GM23338 (cell line): ENCODE data around the gene FRMD4A.

Source experiments
- CREB1 ChIP-seq: fragments of 250-450 bp; sonication (Bioruptor Pico); IDR thresholded peaks from 2 replicates; pipeline ENCODE4 v1.5.0; 2020; ENCODE audit warnings: low read depth, mild to moderate bottlenecking, moderate library complexity
- EZH2 ChIP-seq: fragments of 200-600 bp; sonication (generic); IDR thresholded peaks from one replicate; pipeline ENCODE4 v1.8.0; 2017; ENCODE audit warnings: antibody characterized with exemption, mild to moderate bottlenecking, low read depth; ENCODE audit not compliant: unreplicated experiment
- EZH2phosphoT487 ChIP-seq: fragments of 200-600 bp; sonication (generic); IDR thresholded peaks from one replicate; pipeline ENCODE4 v1.8.1; 2018; ENCODE audit warnings: antibody characterized with exemption; ENCODE audit not compliant: unreplicated experiment
- NANOG ChIP-seq: IDR thresholded peaks from 2 replicates; pipeline ENCODE4 v1.6.1; 2016; ENCODE audit warnings: antibody characterized with exemption, borderline replicate concordance
- POLR2AphosphoS5 ChIP-seq: IDR thresholded peaks from 2 replicates; pipeline ENCODE4 v1.6.1; 2016; ENCODE audit warnings: antibody characterized with exemption, low read depth
- REST ChIP-seq: IDR thresholded peaks from one replicate; pipeline ENCODE4 v1.6.1; 2018; ENCODE audit warnings: antibody characterized with exemption; ENCODE audit not compliant: unreplicated experiment
- STAT1 ChIP-seq: IDR thresholded peaks from one replicate; pipeline ENCODE4 v1.6.1; 2016; ENCODE audit warnings: antibody characterized with exemption; ENCODE audit not compliant: unreplicated experiment
- ZNF114 ChIP-seq: fragments of 250-450 bp; sonication (Bioruptor Pico); IDR thresholded peaks from 2 replicates; pipeline ENCODE4 v1.5.0; 2020; ENCODE audit warnings: mild to moderate bottlenecking, moderate library complexity
- ZNF331 ChIP-seq: fragments of 250-450 bp; sonication (Bioruptor Pico); IDR thresholded peaks from 2 replicates; pipeline ENCODE4 v1.5.0; 2020; ENCODE audit warnings: low read depth, mild to moderate bottlenecking, moderate library complexity
- TF ChIP-seq, protein P1 (sequence below), 2 experiments: fragments of 200-600 bp in 1 of 2; sonication (generic) in 1 of 2; conservative IDR thresholded peaks; 2 replicates each; pipeline versions ENCODE4 v1.5.1 to v1.6.1; 2016 to 2017; ENCODE audit warnings: antibody characterized with exemption in 2 of 2, low read depth in 2 of 2, mild to moderate bottlenecking in 2 of 2, moderate library complexity in 1 of 2
- TF ChIP-seq, protein P2 (sequence below): fragments of 250-450 bp; sonication (Bioruptor Pico); IDR thresholded peaks from 2 replicates; pipeline ENCODE4 v1.5.0; 2020; ENCODE audit warnings: mild to moderate bottlenecking, moderate library complexity

GRCh38 chr10:14325325-14325955, 5.3 kb downstream of the FRMD4A start:
- TF ChIP-seq, protein P1, sequence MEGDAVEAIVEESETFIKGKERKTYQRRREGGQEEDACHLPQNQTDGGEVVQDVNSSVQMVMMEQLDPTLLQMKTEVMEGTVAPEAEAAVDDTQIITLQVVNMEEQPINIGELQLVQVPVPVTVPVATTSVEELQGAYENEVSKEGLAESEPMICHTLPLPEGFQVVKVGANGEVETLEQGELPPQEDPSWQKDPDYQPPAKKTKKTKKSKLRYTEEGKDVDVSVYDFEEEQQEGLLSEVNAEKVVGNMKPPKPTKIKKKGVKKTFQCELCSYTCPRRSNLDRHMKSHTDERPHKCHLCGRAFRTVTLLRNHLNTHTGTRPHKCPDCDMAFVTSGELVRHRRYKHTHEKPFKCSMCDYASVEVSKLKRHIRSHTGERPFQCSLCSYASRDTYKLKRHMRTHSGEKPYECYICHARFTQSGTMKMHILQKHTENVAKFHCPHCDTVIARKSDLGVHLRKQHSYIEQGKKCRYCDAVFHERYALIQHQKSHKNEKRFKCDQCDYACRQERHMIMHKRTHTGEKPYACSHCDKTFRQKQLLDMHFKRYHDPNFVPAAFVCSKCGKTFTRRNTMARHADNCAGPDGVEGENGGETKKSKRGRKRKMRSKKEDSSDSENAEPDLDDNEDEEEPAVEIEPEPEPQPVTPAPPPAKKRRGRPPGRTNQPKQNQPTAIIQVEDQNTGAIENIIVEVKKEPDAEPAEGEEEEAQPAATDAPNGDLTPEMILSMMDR (conservative IDR thresholded peaks at IDR 0.05; ENCODE audit: low read depth in 2 of 2): peak; percentile 89 to 96
- TF ChIP-seq EZH2: no peak
- TF ChIP-seq REST: no peak
- no peak for TF ChIP-seq CREB1
- TF ChIP-seq, protein P2, sequence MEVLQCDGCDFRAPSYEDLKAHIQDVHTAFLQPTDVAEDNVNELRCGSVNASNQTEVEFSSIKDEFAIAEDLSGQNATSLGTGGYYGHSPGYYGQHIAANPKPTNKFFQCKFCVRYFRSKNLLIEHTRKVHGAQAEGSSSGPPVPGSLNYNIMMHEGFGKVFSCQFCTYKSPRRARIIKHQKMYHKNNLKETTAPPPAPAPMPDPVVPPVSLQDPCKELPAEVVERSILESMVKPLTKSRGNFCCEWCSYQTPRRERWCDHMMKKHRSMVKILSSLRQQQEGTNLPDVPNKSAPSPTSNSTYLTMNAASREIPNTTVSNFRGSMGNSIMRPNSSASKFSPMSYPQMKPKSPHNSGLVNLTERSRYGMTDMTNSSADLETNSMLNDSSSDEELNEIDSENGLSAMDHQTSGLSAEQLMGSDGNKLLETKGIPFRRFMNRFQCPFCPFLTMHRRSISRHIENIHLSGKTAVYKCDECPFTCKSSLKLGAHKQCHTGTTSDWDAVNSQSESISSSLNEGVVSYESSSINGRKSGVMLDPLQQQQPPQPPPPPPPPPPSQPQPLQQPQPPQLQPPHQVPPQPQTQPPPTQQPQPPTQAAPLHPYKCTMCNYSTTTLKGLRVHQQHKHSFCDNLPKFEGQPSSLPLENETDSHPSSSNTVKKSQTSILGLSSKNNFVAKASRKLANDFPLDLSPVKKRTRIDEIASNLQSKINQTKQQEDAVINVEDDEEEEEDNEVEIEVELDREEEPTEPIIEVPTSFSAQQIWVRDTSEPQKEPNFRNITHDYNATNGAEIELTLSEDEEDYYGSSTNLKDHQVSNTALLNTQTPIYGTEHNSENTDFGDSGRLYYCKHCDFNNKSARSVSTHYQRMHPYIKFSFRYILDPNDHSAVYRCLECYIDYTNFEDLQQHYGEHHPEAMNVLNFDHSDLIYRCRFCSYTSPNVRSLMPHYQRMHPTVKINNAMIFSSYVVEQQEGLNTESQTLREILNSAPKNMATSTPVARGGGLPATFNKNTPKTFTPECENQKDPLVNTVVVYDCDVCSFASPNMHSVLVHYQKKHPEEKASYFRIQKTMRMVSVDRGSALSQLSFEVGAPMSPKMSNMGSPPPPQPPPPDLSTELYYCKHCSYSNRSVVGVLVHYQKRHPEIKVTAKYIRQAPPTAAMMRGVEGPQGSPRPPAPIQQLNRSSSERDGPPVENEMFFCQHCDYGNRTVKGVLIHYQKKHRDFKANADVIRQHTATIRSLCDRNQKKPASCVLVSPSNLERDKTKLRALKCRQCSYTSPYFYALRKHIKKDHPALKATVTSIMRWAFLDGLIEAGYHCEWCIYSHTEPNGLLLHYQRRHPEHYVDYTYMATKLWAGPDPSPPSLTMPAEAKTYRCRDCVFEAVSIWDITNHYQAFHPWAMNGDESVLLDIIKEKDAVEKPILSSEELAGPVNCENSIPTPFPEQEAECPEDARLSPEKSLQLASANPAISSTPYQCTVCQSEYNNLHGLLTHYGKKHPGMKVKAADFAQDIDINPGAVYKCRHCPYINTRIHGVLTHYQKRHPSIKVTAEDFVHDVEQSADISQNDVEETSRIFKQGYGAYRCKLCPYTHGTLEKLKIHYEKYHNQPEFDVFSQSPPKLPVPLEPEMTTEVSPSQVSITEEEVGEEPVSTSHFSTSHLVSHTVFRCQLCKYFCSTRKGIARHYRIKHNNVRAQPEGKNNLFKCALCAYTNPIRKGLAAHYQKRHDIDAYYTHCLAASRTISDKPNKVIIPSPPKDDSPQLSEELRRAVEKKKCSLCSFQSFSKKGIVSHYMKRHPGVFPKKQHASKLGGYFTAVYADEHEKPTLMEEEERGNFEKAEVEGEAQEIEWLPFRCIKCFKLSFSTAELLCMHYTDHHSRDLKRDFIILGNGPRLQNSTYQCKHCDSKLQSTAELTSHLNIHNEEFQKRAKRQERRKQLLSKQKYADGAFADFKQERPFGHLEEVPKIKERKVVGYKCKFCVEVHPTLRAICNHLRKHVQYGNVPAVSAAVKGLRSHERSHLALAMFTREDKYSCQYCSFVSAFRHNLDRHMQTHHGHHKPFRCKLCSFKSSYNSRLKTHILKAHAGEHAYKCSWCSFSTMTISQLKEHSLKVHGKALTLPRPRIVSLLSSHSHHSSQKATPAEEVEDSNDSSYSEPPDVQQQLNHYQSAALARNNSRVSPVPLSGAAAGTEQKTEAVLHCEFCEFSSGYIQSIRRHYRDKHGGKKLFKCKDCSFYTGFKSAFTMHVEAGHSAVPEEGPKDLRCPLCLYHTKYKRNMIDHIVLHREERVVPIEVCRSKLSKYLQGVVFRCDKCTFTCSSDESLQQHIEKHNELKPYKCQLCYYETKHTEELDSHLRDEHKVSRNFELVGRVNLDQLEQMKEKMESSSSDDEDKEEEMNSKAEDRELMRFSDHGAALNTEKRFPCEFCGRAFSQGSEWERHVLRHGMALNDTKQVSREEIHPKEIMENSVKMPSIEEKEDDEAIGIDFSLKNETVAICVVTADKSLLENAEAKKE (CRISPR knock-in tag): no peak
- no peak for TF ChIP-seq ZNF114 (CRISPR knock-in tag)
- TF ChIP-seq POLR2AphosphoS5: no peak
- TF ChIP-seq EZH2phosphoT487: no peak
- no peak for TF ChIP-seq STAT1
- TF ChIP-seq ZNF331 (CRISPR knock-in tag): no peak
- TF ChIP-seq NANOG: no peak
